HEK293T (cell line): ENCODE measurements around the gene JPT2.

Source experiments
- CTCF ChIA-PET: fragments of 350-600 bp; formaldehyde crosslinking; extraction: SDS; loops from one replicate; lab custom pipeline; 2021; ENCODE audit warnings: antibody characterized with exemption, inconsistent platforms; lab: Yijun Ruan, JAX
- POLR2A ChIA-PET: fragments of 350-600 bp; formaldehyde crosslinking; extraction: SDS; loops from one replicate; lab custom pipeline; 2020; ENCODE audit warnings: antibody characterized with exemption, inconsistent platforms; lab: Yijun Ruan, JAX
- DNase-seq: peaks from one replicate; pipeline ENCODE4 v3.0.0; 2012; ENCODE audit warnings: mixed read lengths; ENCODE audit errors: extremely low spot score
- ARNT ChIP-seq: fragments of 450-650 bp; IDR thresholded peaks from 2 replicates; pipeline ENCODE4 v1.6.1; 2017; ENCODE audit warnings: mild to moderate bottlenecking
- BHLHE40 ChIP-seq: fragments of 450-650 bp; IDR thresholded peaks from 2 replicates; pipeline ENCODE4 v1.6.1; 2016; ENCODE audit warnings: mild to moderate bottlenecking, moderate library complexity, borderline replicate concordance
- CTBP1 ChIP-seq: fragments of 450-650 bp; IDR thresholded peaks from 2 replicates; pipeline ENCODE4 v1.6.1; 2016; ENCODE audit warnings: borderline replicate concordance
- ELF4 ChIP-seq: fragments of 450-650 bp; IDR thresholded peaks from 2 replicates; pipeline ENCODE4 v1.6.1; 2017; ENCODE audit warnings: antibody characterized with exemption
- FOXA1 ChIP-seq: fragments of 450-650 bp; IDR thresholded peaks from 2 replicates; pipeline ENCODE4 v1.6.1; 2016; ENCODE audit warnings: mild to moderate bottlenecking
- FOXK2 ChIP-seq: fragments of 450-650 bp; IDR thresholded peaks from 2 replicates; pipeline ENCODE4 v1.6.1; 2016; ENCODE audit warnings: mild to moderate bottlenecking
- FOXM1 ChIP-seq: fragments of 450-650 bp; IDR thresholded peaks from 2 replicates; pipeline ENCODE4 v1.6.1; 2017; ENCODE audit warnings: mild to moderate bottlenecking, borderline replicate concordance
- HDGF ChIP-seq: fragments of 450-650 bp; IDR thresholded peaks from 2 replicates; pipeline ENCODE4 v1.6.1; 2017; ENCODE audit warnings: antibody characterized with exemption, borderline replicate concordance
- L3MBTL2 ChIP-seq: fragments of 450-650 bp; conservative IDR thresholded peaks from 2 replicates; pipeline ENCODE4 v1.6.1; 2016; ENCODE audit warnings: mild to moderate bottlenecking
- LEF1 ChIP-seq: fragments of 450-650 bp; IDR thresholded peaks from 2 replicates; pipeline ENCODE4 v1.6.1; 2017; ENCODE audit warnings: mild to moderate bottlenecking, borderline replicate concordance
- NFRKB ChIP-seq: fragments of 450-650 bp; IDR thresholded peaks from 2 replicates; pipeline ENCODE4 v1.6.1; 2016; ENCODE audit warnings: mild to moderate bottlenecking, moderate library complexity
- SP1 ChIP-seq: fragments of 450-650 bp; IDR thresholded peaks from 2 replicates; pipeline ENCODE4 v1.6.1; 2017
- SUZ12 ChIP-seq: fragments of 450-650 bp; IDR thresholded peaks from 2 replicates; pipeline ENCODE4 v1.6.1; 2016; ENCODE audit warnings: mild to moderate bottlenecking
- TARDBP ChIP-seq: fragments of 450-650 bp; IDR thresholded peaks from 2 replicates; pipeline ENCODE4 v1.6.1; 2016
- ZNF384 ChIP-seq: fragments of 450-650 bp; IDR thresholded peaks from 2 replicates; pipeline ENCODE4 v1.6.1; 2016
- TF ChIP-seq, protein P1 (sequence below): fragments of 450-650 bp; IDR thresholded peaks from 2 replicates; pipeline ENCODE4 v1.6.1; 2016

JPT2 gene

DNA sequence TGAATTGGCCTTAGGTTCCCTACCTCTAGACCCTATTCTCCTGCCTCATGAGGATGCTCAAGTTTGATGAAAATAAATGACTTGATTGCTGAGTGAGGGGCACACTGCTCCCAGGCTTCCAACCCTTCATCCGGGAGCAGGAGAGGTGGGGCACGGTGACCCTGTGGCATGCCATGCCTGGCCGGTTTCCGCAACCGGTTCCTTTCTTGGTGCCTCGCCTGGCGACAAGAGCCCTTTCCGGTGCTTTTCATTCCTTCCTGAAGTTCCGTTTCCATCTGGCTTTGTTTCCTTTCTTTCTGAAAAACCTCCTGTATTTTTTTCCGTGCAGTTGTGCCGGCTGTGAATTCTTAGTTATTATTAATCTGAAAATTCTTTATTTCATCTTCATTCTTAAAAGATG lies 38.2 kb upstream of the JPT2 start:
- TF ChIP-seq HDGF, result no peak
- TF ChIP-seq ZNF384, result no peak
- TF ChIP-seq SP1, result no peak
- TF ChIP-seq FOXM1, result no peak
- TF ChIP-seq, protein P1, sequence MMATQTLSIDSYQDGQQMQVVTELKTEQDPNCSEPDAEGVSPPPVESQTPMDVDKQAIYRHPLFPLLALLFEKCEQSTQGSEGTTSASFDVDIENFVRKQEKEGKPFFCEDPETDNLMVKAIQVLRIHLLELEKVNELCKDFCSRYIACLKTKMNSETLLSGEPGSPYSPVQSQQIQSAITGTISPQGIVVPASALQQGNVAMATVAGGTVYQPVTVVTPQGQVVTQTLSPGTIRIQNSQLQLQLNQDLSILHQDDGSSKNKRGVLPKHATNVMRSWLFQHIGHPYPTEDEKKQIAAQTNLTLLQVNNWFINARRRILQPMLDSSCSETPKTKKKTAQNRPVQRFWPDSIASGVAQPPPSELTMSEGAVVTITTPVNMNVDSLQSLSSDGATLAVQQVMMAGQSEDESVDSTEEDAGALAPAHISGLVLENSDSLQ, result no peak
- TF ChIP-seq SUZ12, result no peak
- no peak for TF ChIP-seq BHLHE40
- TF ChIP-seq TARDBP, result no peak
- TF ChIP-seq LEF1, result no peak
- no peak for TF ChIP-seq L3MBTL2
- TF ChIP-seq FOXA1, result no peak
- no peak for TF ChIP-seq FOXK2
- TF ChIP-seq NFRKB, result no peak
- TF ChIP-seq CTBP1, result no peak
- no peak for TF ChIP-seq ELF4
- TF ChIP-seq ARNT, result no peak
- ChIA-PET POLR2A (no interaction called here), CTCF (no interaction called here)
- DNase-seq, result no peak

DNA sequence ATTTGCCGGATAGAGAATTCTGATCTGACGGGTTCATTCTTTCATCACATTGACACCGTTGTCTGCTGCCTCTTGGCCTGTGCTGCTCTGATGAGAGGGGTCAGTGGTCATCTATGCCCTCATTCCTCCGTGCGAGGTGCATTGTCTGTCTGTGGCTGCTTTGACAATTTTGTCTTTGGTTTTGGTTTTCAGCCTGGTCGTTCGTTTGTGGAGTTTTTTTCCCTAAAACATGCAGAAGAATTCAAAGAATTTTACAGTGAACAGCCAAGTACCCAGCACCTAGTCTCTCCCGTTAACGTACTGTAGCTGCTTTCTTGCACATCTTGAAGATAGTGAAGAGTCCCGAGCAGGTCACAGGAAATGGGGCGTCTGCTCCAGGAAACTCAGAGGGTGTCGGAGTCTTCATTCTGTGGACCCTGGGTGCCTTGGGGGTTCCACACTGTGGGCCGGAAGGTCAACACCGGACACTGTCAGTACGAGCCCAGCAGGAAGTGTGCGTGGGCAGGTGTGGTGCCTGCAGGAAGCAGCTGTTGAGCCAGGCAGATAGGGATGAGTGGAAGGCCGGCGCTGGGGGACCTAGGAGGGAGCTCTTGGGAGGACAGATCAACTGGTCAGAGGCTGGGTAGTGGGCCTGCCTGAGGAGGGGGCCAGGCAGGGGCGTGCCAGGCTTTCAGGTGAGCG lies 37.7 kb upstream of the JPT2 start:
- ChIA-PET POLR2A (no interaction called here), CTCF (no interaction called here)
- no peak for DNase-seq
- TF ChIP-seq NFRKB (no peak), SP1 (no peak), SUZ12 (no peak)

DNA sequence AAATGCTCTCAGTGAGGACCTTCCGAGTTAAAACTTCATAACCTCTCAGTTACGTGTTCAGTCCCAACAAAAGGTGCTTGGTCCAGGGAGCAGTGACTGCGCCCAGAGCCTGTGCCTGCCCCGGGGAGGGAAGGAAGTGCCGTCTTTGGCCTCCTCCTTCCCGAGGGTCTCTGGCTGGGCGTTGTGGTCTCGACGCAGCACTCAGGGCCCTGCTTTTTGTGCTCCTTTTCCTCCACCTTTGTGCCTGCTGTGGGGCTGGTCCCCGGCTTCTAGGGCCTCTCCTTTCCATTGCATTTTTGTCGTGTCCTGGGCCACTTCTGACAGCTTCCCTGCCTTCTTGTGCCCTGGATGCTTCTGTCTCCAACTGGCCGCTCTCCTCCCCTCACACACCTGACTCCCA lies 36.8 kb upstream of the JPT2 start:
- DNase-seq, result no peak
- no peak for TF ChIP-seq NFRKB
- no peak for TF ChIP-seq SP1
- no peak for TF ChIP-seq FOXK2
- TF ChIP-seq FOXM1, result no peak
- no peak for TF ChIP-seq ARNT
- TF ChIP-seq ZNF384, result no peak
- no peak for TF ChIP-seq HDGF
- TF ChIP-seq L3MBTL2, result no peak
- no peak for TF ChIP-seq CTBP1
- no peak for TF ChIP-seq TARDBP
- no peak for TF ChIP-seq BHLHE40
- TF ChIP-seq ELF4, result no peak
- no peak for TF ChIP-seq FOXA1
- TF ChIP-seq, protein P1, result no peak
- TF ChIP-seq SUZ12, result no peak
- TF ChIP-seq LEF1, result no peak
- POLR2A ChIA-PET, result no interaction called here
- CTCF ChIA-PET, result no interaction called here

DNA sequence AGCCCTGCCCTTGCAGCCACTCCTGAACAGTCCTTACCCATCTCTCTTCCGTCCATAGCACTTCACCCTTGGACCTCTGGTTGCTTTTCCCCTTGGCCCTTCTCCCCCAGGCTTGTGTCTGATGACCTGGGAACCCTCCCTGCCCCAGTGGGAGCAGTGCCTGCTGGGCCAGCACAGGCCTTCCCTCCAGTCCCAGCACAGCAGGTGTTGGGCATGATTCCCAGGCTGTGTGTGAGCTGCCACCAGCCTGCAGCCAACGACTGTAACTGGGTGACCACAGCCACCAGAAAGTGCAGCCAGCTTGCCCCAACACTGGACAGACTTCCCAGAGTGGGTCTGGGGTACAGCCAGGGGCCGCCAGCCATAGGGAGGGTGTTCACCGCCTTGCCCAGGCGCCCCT lies 35.9 kb upstream of the JPT2 start:
- DNase-seq, result no peak
- no peak for TF ChIP-seq NFRKB
- TF ChIP-seq ZNF384, result no peak
- ChIA-PET CTCF (no interaction called here), POLR2A (no interaction called here)

DNA sequence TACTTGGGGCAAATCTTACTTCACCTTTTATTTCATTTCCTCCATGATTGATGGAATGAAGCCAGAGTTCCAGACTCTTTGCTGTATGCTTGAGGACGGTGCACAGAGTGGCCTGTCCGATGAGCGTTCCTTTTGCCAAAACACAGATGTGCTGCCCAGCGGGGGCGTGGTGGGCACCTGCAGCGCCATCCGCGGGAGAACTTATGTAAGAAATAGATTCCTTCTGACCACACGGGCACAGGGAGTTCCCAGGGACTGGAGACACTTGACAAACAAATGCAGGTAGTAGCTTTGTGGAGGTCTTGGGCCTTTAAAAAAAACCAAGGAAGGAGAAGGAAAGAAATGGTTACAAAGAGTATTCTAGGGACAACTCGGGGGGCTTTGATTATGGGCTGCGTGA lies 35.3 kb upstream of the JPT2 start:
- POLR2A ChIA-PET, result no interaction called here
- DNase-seq, result no peak
- TF ChIP-seq SUZ12 (no peak), NFRKB (no peak), BHLHE40 (no peak), ZNF384 (no peak), TARDBP (no peak)
- CTCF ChIA-PET, result no interaction called here

DNA sequence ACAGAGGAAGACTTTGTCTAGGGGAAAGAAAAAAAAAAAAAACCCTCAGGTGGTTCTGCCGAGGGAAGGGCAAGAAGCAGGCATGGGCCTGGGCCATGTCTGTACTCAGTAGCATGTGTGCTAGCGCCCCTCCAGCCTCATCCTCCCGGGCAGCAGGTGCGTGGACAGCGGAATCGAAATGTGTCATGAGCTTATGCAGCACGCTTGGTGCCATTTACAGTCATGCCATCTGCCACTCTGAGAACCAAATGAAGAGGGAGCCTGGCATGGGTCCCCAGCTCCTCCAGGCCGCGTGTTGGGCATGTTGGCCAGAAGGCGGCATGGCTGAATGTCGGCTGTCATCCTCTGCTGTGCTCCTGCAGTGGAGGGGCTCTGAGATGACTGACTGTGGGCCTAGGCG lies 34.6 kb upstream of the JPT2 start:
- TF ChIP-seq SUZ12 (no peak), NFRKB (no peak), FOXA1 (no peak), SP1 (no peak)
- POLR2A ChIA-PET, result no interaction called here
- DNase-seq, result no peak
- CTCF ChIA-PET, result no interaction called here

DNA sequence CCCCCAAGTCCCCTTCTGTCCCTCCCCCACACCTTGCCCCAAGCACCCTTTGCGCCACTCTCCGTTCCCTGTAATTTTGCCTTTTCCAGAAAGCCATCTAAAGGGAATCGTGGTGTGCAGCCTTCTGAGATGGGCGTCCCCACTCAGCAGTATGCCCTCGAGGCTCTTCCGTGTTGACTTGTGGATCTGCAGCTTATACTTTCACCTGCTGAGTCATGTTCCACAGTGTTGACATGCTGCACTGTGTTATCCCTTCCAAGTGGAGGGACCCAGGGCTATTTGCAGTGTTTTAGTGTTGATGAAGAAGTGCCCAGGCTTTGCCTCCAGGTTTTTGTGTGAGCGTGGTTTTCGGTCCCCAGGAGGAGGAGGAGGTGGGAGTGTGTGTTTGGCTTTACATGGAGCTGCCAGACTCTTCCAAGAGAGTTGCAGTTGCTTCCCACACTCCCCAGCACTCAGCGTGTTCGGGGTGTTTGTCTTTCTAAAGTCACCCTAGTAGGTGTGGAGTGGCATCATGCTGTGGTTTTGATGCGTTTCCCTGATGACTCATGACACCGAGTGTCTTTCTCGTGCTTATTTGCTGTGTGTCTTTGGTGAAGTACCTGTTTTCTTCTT lies 32.1 kb upstream of the JPT2 start:
- DNase-seq, result no peak
- ChIA-PET CTCF (no interaction called here), POLR2A (no interaction called here)
- TF ChIP-seq ARNT (no peak), LEF1 (no peak), SUZ12 (no peak), SP1 (no peak), L3MBTL2 (no peak), BHLHE40 (no peak), NFRKB (no peak), HDGF (no peak), CTBP1 (no peak), FOXM1 (no peak), ELF4 (no peak), ZNF384 (no peak), FOXA1 (no peak), TARDBP (no peak)
- TF ChIP-seq, protein P1, result no peak
